Measurements from ENCODE around the gene LRRC72.
A peak's percentile ranks its signal among the peaks of the same experiment; 100 is the strongest.
"Not testable (repeated sequence)": the region's sequence is repeated elsewhere in the genome, so short reads cannot be mapped to it uniquely, and the experiment has no call there.

Gene LRRC72

GRCh38 chr7:16579216-16579615 lies 52.6 kb downstream of the LRRC72 start:
- no peak for DNase-seq
- no peak for ATAC-seq

- no peak for ATAC-seq
- DNase-seq: no peak
These were observed 54.7 kb downstream of the LRRC72 start for GRCh38 chr7:16581286-16581685.

GRCh38 chr7:16583834-16584233 lies 57.2 kb downstream of the LRRC72 start:
- ATAC-seq (peak; percentile 32), DNase-seq (no peak)

GRCh38 chr7:16585540-16585939 lies 58.9 kb downstream of the LRRC72 start:
- DNase-seq (no peak), ATAC-seq (no peak)

- no peak for ATAC-seq
- no peak for DNase-seq
These were observed 59.7 kb downstream of the LRRC72 start for GRCh38 chr7:16586081-16586874.

GRCh38 chr7:16587129-16587528 lies 60.5 kb downstream of the LRRC72 start:
- ATAC-seq (no peak), DNase-seq (no peak)

GRCh38 chr7:16587790-16588189 lies 61.2 kb downstream of the LRRC72 start:
- DNase-seq: no peak
- ATAC-seq: no peak

GRCh38 chr7:16589881-16590280 lies 63.3 kb downstream of the LRRC72 start:
- DNase-seq (no peak), ATAC-seq (no peak)

GRCh38 chr7:16590424-16590823 lies 63.8 kb downstream of the LRRC72 start:
- DNase-seq (no peak), ATAC-seq (no peak)

GRCh38 chr7:16592395-16592794 lies 65.8 kb downstream of the LRRC72 start:
- ATAC-seq (no peak), DNase-seq (no peak)

- ATAC-seq (no peak), DNase-seq (no peak)
These were observed 67.4 kb downstream of the LRRC72 start for GRCh38 chr7:16594061-16594460.

- no peak for ATAC-seq
- no peak for DNase-seq
These were observed 68.1 kb downstream of the LRRC72 start for GRCh38 chr7:16594676-16595075.

GRCh38 chr7:16595596-16595995 lies 69.0 kb downstream of the LRRC72 start:
- DNase-seq, ATAC-seq: not testable (repeated sequence)

GRCh38 chr7:16598015-16598414 lies 71.4 kb downstream of the LRRC72 start:
- ATAC-seq: no peak
- no peak for DNase-seq

GRCh38 chr7:16599860-16600259 lies 73.2 kb downstream of the LRRC72 start:
- ATAC-seq: no peak

GRCh38 chr7:16603633-16604032 lies 77.0 kb downstream of the LRRC72 start:
- ATAC-seq (no peak), DNase-seq (no peak)

More at GRCh38 chr7:16599860-16600259, 73.2 kb downstream of the LRRC72 start:
- no peak for DNase-seq

GRCh38 chr7:16604054-16604453 lies 77.4 kb downstream of the LRRC72 start:
- ATAC-seq: no peak
- no peak for DNase-seq

GRCh38 chr7:16606704-16607103 lies 80.1 kb downstream of the LRRC72 start:
- DNase-seq (no peak), ATAC-seq (no peak)

GRCh38 chr7:16609842-16610450 lies 83.3 kb downstream of the LRRC72 start:
- ATAC-seq: no peak
- DNase-seq: no peak

GRCh38 chr7:16611711-16612110 lies 85.1 kb downstream of the LRRC72 start:
- ATAC-seq: no peak

GRCh38 chr7:16615228-16615627 lies 88.6 kb downstream of the LRRC72 start:
- DNase-seq (no peak), ATAC-seq (no peak)

More at GRCh38 chr7:16611711-16612110, 85.1 kb downstream of the LRRC72 start:
- DNase-seq: no peak

- no peak for ATAC-seq
- DNase-seq: no peak
These were observed 89.5 kb downstream of the LRRC72 start for GRCh38 chr7:16616122-16616521.

- DNase-seq (no peak), ATAC-seq (no peak)
These were observed 89.9 kb downstream of the LRRC72 start for GRCh38 chr7:16616542-16616941.

- DNase-seq: no peak
- peak; percentile 99 for ATAC-seq
These were observed 93.4 kb downstream of the LRRC72 start for GRCh38 chr7:16619979-16620408.

All from stimulated activated naive CD8-positive, alpha-beta T cell treated with anti-CD3 and anti-CD28 coated beads, Interleukin-15, Interleukin-2, amounts not matched to agents 100 U/mL and 50 U/mL, for 24 hours (primary cell).